ENCODE results near the gene NECAB2. TPM values are rescaled to one million over a fixed set of nuclear protein-coding genes. Genes with fewer than 3 reads are reported as not detected.

Gene NECAB2
- total RNA-seq, 1 donor from 2014 or later = not detected

DNA sequence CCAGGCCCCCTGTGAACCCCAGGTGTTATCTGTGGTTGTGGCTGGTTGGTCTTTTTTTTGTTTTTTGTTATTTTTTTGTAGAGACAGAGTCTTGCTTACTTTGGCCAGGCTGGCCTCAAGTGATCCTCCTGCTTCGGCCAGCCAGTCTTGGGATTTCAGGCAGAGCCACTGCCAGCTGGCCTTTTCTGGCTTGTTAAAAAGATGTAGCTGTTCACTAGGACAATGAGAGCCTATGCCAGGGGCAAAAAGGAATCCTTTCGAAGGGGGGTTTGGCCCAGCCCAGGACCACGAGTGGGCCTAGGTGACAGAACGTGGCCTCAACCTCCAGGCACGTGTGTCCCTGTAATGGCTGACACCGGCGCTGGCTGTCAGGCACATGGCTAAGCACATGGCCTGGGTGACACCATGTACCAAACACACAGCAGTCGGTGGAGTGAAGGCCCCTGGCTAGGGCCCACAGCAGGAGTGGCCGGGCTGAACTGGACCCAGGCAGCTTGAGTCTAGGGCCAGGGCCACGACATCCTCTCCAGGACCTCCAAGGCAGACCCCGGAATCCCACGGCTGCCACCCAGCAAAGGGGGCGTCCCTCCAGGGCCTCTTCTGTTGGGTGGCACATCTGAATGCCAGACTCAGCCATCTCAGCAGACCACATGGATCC lies 81.5 kb downstream of the NECAB2 start:
- no peak overlapping the region for H3K4me3 Mint-ChIP-seq
- H3K4me1 Mint-ChIP-seq = no peaks in the 10 kb centered on the region
- peaks cover 54% of the 10 kb centered on the region for H3K36me3 Mint-ChIP-seq (ENCODE audit: low read depth)
- ChIA-PET POLR2A (no interaction called here), CTCF (no interaction called here)
- intact Hi-C loops (cut with micrococcal nuclease) = no loop called here
- DNase-seq = no peak
- peaks cover 2% of the 10 kb centered on the region for H3K27me3 Mint-ChIP-seq
- TF ChIP-seq, protein P1, sequence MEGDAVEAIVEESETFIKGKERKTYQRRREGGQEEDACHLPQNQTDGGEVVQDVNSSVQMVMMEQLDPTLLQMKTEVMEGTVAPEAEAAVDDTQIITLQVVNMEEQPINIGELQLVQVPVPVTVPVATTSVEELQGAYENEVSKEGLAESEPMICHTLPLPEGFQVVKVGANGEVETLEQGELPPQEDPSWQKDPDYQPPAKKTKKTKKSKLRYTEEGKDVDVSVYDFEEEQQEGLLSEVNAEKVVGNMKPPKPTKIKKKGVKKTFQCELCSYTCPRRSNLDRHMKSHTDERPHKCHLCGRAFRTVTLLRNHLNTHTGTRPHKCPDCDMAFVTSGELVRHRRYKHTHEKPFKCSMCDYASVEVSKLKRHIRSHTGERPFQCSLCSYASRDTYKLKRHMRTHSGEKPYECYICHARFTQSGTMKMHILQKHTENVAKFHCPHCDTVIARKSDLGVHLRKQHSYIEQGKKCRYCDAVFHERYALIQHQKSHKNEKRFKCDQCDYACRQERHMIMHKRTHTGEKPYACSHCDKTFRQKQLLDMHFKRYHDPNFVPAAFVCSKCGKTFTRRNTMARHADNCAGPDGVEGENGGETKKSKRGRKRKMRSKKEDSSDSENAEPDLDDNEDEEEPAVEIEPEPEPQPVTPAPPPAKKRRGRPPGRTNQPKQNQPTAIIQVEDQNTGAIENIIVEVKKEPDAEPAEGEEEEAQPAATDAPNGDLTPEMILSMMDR (IDR thresholded peaks at IDR 0.05) = no peak
- no peak overlapping the region for H3K27ac Mint-ChIP-seq
- no peak for ATAC-seq (ENCODE audit: low read depth)
- no peaks in the 10 kb centered on the region for H3K9me3 Mint-ChIP-seq

GRCh38 chr16:84050316-84050715 lies 82.3 kb downstream of the NECAB2 start:
- Mint-ChIP-seq H3K27ac (no peak overlapping the region), H3K4me1 (no peaks in the 10 kb centered on the region), H3K36me3 (ENCODE audit: low read depth) (peaks cover 62% of the 10 kb centered on the region), H3K4me3 (no peak overlapping the region), H3K27me3 (no peaks in the 10 kb centered on the region), H3K9me3 (no peaks in the 10 kb centered on the region)
- CTCF ChIA-PET = no interaction called here
- no peak for ATAC-seq (ENCODE audit: low read depth)
- DNase-seq = no peak
- POLR2A ChIA-PET = no interaction called here
- TF ChIP-seq, protein P1 (IDR thresholded peaks at IDR 0.05) = no peak
- intact Hi-C loops (cut with micrococcal nuclease) = no loop called here

GRCh38 chr16:84052071-84052622 lies 84.1 kb downstream of the NECAB2 start:
- TF ChIP-seq, protein P1 (IDR thresholded peaks at IDR 0.05) = no peak
- intact Hi-C loops (cut with micrococcal nuclease) = no loop called here
- Mint-ChIP-seq H3K36me3 (ENCODE audit: low read depth) (peaks cover 78% of the 10 kb centered on the region), H3K27ac (no peak overlapping the region), H3K27me3 (no peaks in the 10 kb centered on the region), H3K4me3 (no peak overlapping the region), H3K9me3 (no peaks in the 10 kb centered on the region), H3K4me1 (no peaks in the 10 kb centered on the region)
- ChIA-PET CTCF (no interaction called here), POLR2A (no interaction called here)
- ATAC-seq (ENCODE audit: low read depth) = no peak
- no peak for DNase-seq

Other genes starting within 250 kb of the NECAB2 start
- 49.8 and 54.0 TPM in 2 replicates for gene HSBP1, start 160.3 kb upstream of the NECAB2 start, total RNA-seq
- gene MLYCD, start 69.1 kb upstream of the NECAB2 start, total RNA-seq = 8.7 and 10.8 TPM in 2 replicates
- 1.6 TPM in 2 replicates for gene OSGIN1, start 15.0 kb upstream of the NECAB2 start, total RNA-seq
- gene SLC38A8, start 74.6 kb downstream of the NECAB2 start, total RNA-seq = not detected in 2 replicates
- 74.1 and 79.2 TPM in 2 replicates for gene MBTPS1, start 148.7 kb downstream of the NECAB2 start, total RNA-seq
- 13.1 and 15.3 TPM in 2 replicates for gene HSDL1, start 176.9 kb downstream of the NECAB2 start, total RNA-seq
- not detected in 2 replicates for gene DNAAF1, start 177.1 kb downstream of the NECAB2 start, total RNA-seq
- 79.6 and 85.1 TPM in 2 replicates for gene TAF1C, start 218.8 kb downstream of the NECAB2 start, total RNA-seq
- gene ADAD2, start 222.9 kb downstream of the NECAB2 start, total RNA-seq = not detected in 2 replicates

All from activated B cell treated with CpG ODN at 0.5 μM for 24 hours (primary cell).